GM19193 (cell line): ENCODE results near the gene KLC1.

Source experiments
- POLR2A ChIP-seq: IDR thresholded peaks from 4 replicates; pipeline ENCODE4 v1.6.1; 2011; ENCODE audit not compliant: insufficient read depth, insufficient read length; ENCODE audit errors: extremely low read depth

Gene KLC1

DNA sequence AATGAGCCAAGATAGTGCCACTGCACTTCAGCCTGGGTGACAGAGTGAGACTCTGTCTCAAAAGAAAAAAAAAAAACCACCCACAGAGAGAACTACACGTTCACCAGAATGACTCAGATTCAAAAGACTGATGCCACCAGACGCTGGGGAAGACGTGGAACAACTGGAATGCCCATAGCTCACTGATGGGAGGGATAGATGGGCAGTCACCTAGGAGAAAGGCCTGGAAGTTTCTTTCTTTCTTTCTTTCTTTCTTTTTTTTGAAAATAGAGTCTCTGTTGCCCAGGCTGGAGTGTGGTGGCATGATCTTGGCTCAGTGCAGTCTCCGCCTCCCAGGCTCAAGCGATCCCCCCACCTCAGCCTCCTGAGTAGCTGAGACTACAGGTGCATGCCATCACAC, 10.0 kb upstream of the KLC1 start:
- TF ChIP-seq POLR2A, result no peak

GRCh38 chr14:103621860-103622259, 7.2 kb upstream of the KLC1 start:
- TF ChIP-seq POLR2A, result no peak

GRCh38 chr14:103623308-103623707, 5.7 kb upstream of the KLC1 start:
- no peak for TF ChIP-seq POLR2A

DNA sequence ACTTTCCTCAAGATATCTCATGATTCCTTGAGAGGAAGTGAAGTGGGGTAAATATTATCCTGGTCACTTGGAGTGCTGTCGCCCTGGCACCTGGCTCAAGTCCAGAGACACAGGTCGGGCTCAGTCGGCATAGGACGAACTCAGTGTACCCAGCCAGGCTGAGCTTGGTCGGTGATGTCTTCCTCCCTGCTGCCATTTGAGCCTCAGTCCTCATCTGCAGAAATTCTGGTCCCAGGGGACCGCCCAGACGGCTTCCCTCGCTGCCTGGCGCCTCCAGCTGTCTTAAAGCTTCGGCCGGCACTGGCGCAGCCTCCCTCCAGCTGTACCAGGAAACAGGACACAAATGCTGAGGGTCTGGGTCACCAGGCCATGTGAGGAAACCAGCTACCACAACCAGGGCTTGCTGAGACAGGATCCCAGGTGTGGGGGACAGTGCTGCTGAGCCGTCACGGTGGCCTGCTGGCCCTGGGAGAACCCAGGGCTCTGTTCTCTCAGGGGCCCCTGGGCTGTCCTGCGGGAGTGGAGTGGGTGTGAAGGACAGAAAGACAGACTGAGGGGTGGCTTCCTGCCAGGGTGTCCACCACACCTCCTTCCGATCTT, 5.0 kb upstream of the KLC1 start:
- TF ChIP-seq POLR2A, result peak; percentile 15

- TF ChIP-seq POLR2A, result no peak
These were observed 4.2 kb upstream of the KLC1 start for GRCh38 chr14:103624860-103625259.

GRCh38 chr14:103625356-103626095, 3.5 kb upstream of the KLC1 start:
- no peak for TF ChIP-seq POLR2A

DNA sequence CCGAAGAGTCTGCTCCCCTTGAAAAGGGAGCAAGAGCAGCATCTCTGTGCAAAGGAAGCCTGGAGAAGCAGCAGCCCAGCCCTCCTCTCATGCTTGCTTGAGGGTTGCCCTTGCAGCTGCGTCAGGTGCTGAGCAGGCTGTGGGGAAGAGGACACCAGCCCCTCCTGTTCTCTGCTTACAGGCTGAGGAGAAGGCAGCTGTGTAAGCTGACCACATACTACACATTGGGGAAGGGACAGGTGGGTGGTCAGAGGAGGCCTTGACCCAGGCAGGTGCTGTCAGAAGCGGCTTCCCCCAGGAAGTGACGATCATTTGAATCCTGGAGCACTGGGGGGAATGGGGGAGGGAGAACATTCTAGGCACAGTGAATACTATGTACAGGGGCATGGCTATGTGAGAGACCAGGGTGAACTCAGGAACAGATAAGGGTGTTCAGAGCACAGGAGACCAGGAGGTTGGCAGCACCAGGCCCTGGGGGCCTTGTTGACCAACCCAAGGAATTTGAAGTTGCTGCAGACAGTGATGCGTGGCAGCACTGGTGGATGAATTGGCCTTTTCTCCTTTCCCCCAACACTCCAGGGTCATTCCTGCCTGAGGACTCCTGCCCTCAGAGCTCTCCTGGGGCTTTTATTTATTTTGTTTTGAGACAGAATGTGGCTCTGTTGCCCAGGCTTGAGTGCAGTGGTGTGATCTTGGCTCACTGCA, 2.7 kb upstream of the KLC1 start:
- no peak for TF ChIP-seq POLR2A

DNA sequence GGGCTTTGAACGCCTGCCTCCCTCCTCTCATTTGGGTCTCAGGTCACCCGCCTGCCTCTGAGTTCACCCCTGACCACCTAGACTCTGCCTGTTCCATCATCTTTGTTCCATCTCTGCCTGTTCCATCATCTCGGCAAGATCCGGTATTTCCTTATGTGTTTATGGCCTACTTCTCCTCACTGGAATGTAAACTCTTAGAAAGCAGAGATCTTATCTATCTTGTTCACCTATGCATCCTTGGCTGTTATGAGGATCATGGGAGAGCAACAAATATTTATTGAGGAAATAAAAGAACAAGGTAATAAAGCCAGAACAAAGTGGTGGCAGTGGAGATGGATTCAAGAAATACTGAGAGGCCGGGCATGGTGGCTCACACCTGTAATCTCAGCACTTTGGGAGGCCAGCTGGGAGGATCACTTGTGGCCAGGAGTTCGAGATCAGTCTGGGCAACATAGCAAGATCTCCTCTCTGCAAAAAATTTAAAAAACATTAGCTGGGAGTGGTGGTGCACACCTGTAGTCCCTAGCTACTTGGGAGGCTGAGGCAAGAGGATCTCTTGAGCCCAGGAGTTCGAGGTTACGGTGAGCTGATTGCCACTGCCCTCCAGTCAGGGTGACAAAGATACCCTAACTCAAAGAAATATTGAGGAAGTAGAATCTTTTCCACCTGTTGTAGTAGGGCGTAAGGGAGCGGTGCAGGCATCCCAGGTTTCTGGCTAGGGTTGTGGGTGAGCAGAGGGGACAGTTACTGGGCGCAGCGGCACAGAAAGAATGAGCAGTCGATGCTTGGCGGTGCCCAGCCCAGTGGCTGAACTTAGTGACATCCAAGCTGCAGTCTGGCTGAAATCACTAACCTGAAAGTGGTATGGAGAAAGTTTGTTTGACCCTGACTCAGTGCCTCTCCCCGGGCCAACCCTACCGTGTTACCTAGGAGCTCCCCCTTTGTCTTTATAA, 1.7 kb upstream of the KLC1 start:
- TF ChIP-seq POLR2A, result no peak

DNA sequence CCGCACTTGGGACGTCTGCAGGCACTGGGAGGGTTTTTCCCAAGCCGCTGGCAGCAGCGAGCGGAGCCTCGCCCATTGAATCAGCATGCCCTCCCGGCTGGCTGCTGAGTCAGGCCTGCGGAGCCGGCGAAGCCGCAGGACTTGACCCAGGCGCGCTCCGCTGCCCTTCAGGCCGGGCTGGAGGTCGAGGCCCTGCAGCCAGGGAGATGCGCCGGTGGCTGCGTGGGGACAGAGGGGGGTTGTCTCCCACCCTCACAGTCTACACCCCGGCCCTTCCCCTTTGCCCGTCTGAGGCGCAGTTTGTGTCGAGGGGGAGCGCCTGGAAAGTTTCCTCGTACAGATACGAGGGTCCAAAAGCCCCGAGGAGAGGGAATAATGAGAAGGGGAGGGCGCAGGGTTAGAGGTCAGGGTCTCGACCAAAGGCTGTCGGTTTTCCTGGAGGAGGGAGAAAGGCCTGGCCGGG, 759 bp upstream of the KLC1 start:
- TF ChIP-seq POLR2A, result peak; percentile 46

GRCh38 chr14:103629503-103630121, 601 bp downstream of the KLC1 start:
- TF ChIP-seq POLR2A, result no peak

DNA sequence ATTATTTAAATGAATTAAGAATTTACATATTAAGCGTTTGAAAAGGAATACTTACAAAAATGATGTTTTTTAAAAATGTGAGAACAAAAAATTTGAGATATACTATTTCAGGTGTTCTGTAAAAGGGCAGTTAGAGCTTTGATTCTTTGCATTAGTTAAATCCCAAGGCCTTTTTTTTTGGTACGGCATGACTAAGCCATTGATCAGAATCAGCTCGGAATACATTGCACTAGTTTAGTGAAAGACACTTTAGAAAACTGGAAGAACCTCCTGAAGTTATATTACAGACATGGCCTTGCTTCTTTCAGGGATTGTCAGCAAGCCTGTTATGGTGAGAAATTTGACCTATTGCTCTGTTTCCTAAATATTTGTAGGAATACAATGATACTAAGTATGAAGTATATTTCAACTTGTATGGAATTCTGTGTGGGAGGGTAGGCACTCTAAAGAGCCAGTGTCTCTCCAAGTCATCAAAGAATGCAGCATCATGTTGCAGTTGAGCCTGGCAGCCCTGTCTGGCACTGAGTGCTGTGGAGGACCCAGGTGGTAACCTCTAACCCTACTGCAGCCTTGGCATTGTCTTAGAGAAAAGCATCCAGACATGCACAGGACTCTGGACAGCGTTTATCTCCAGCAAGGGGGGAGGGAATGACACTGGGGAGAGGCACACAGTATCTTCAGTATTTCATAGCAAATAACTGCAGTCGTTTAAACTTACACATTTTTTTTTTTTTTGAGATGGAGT, 1.5 kb downstream of the KLC1 start:
- no peak for TF ChIP-seq POLR2A

- TF ChIP-seq POLR2A, result no peak
These were observed 4.4 kb downstream of the KLC1 start for GRCh38 chr14:103633391-103633790.

DNA sequence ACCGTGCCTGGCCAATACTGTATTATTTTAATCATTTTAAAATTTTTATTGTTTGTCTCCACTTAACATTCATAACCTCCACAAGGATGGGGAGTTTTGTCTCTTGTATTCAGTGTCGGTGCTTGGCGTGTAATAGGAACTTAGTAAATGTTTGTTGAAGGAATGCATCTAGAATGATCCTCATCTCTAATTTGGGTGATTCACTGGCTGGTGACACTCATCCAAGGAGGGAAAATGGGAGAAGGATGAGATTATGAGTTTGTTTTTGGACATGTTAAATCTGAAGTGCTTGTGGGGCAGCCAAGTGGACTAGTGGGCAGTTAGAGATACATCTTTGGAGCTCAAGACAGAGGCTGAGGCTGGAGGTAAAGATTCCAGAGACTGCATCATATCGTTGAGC, 5.1 kb downstream of the KLC1 start:
- TF ChIP-seq POLR2A, result no peak

- TF ChIP-seq POLR2A, result no peak
These were observed 9.6 kb downstream of the KLC1 start for GRCh38 chr14:103638594-103638993.
